HG02798 (cell line): ENCODE measurements around the gene SLC25A1.
"Not testable (repeated sequence)": the region's sequence is repeated elsewhere in the genome, so short reads cannot be mapped to it uniquely, and the experiment has no call there.

ENCODE experiments used
- ATAC-seq: cut with Tn5 transposase; IDR thresholded peaks from one replicate; pipeline ENCODE4 v1.9.1; 2021; ENCODE audit warnings: mild to moderate bottlenecking; ENCODE audit not compliant: unreplicated experiment, poor library complexity

SLC25A1 gene

GRCh38 chr22:19207401-19207808 is 28.9 kb upstream of the SLC25A1 start:
- no peak for ATAC-seq

GRCh38 chr22:19206287-19206686 is 27.8 kb upstream of the SLC25A1 start:
- no peak for ATAC-seq

DNA sequence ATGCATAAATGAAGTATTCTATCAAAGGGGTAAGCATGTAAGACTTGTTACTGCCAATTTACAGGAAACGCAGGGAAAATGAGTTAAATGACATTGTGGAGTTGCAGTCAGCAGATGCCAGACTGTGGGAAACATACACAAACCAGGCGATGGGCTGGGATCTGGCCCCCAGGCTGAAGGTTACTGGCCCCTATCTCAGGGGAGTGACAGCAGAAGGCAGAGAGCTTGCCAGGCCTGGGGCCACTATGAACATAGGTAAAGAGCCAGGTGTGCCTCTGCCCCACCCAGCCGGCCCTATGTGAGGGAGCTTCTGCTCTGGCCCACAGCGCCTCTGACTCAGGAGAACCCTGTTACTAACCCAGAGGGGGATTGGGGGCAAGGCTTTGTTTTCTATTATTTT is 26.1 kb upstream of the SLC25A1 start:
- no peak for ATAC-seq

GRCh38 chr22:19203834-19204233 is 25.3 kb upstream of the SLC25A1 start:
- no peak for ATAC-seq

DNA sequence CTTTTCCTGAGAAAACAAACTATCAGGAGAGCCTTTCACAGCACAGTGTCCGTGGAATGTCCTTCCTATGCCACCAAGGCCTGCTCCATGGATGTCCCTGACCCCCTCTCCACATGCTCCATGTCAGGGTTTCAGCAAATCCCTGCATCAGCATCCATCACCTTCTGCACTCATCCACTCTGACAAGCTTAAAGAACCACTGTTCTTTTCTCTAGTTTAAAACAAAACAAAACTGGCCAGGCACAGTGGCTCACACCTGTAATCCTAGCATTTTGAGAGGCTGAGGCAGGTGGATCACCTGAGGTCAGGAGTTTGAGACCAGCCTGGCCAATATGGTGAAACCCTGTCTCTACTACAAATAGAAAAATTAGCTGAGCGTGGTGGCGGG is 24.3 kb upstream of the SLC25A1 start:
- ATAC-seq = not testable (repeated sequence)

DNA sequence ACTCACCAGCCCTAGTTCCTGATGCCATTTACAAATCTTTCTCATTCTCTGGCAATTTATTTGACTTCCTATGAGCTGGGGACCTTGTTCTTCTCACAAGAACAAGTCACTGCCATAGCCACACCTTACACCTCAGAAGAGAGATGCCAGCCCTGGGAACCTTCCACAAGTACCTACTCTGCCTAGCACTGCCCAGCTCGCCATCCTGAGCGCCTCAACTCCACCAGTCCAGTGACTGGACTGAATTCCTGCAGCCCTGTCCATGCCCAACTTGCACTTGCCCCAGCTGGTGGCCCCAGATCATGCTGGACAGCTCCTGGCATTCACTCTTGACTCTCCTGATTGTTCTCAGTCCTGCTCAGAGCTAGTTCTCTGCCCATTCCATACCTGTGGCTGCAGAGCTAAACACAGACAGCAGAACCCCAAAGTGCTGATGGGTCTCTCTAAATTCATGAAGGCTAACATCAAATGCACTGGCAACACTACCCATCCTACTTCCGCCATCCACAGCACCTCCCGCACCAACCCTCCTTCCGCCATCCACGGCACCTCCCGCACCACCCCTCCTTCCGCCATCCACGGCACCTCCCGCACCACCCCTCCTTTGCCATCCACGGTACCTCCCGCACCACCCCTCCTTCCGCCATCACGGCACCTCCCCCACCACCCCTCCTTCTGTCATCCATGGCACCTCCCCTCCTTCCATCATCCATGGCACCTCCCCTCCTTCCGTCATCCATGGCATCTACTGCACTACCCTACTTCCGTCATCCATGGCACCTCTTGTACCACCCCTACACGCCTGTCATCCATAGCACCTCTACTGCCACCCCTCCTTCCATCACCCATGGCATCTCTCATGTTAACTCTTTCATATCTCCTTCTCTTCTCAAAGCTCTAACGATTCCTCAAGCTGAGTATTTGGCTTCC is 23.6 kb upstream of the SLC25A1 start:
- no peak for ATAC-seq

- ATAC-seq = no peak
Measured at GRCh38 chr22:19201130-19201868, 22.8 kb upstream of the SLC25A1 start.

DNA sequence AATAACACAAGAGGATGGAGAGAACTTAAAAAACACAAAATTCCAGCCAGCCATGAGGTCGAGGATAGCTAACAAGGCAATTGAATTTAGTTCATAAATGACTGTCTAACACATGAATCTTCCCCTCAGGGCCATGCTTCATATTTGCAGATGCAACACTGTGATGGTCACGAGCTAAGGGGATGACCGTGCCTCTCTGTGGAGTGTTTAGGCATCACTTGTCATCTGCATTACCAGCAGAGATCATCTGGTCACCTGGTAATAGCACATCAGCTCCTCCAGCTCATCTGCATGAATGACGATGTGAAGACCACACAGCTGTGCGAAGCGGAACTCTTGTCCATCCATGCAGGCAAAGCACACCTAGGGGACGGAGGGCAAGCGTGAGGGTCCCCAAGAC is 20.9 kb upstream of the SLC25A1 start:
- no peak for ATAC-seq

- no peak for ATAC-seq
Measured at GRCh38 chr22:19197997-19198865, 19.7 kb upstream of the SLC25A1 start.

DNA sequence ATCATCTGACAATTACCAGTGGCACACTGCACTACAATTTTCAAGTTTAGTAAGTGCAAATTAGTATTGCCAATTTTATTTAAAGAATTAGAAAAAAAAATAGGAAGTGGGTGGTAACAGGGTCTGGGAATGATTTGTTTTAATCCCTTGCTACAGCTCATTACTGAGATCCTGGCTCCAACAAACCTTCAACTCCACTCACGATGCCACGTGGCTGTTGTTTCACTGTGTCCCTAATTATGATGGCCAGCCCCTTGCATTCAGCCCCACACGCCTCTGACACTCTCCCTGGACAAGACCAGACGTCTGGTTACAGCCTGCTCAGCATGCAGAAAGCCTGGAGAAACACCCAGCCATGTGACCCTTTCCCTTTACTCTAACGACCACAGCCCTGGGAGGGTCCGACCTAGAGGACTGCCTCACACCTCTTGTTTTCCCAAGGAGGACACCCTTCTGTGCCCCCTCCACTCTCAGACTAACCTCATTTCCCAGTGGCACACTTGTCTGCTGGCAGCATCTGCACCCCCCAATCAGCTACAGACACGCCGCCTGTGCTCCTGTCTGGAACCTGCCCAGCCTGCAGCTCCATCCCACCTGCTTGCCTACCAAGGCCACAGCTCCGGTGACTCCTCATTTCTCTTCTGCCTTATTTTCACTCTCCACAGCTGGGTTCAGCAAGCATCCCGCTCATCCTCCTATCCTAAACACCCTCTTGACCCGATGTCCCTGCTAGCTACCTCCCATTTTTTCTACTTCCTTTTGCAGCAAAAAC is 18.5 kb upstream of the SLC25A1 start:
- no peak for ATAC-seq

GRCh38 chr22:19195796-19196731 is 17.5 kb upstream of the SLC25A1 start:
- no peak for ATAC-seq

DNA sequence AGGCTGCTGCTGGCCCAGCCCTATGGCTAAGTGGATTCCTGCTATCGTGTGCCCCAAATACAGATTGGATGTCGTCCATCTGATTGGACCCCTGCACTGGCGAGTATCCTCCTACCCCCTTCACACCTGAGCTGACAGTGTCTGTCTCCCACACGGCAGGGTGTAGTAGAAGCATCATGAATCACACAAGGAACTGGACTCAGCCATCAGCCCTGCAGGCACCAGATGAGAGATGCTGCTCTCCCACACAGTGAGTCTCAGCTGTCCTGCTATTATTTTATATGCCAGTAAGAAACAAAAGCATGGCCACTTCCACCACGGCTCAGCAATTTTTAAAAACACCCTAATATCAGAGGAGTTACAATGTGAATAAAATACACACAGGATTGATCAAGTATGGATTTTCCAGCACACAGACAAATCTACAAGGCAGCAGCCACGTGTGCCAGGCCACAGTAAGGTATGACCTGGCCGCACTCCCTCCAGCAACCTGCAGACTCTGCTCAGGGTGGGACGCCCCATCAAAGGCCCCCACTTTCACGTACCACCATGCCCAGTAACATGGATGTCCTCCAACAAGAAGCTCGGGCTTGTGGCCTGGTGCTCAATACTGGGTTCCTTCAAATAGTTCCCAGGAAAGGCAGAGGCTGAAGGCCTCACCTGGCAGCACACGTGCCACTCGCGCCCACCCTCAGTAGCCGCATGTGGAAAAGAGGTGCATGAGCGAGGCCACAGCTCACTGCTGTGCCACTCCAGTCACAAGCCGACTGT is 16.4 kb upstream of the SLC25A1 start:
- ATAC-seq = no peak

GRCh38 chr22:19193879-19194278 is 15.3 kb upstream of the SLC25A1 start:
- no peak for ATAC-seq

- ATAC-seq = no peak
Measured at GRCh38 chr22:19187716-19188563, 9.4 kb upstream of the SLC25A1 start.

- no peak for ATAC-seq
Measured at GRCh38 chr22:19184276-19184997, 5.9 kb upstream of the SLC25A1 start.

DNA sequence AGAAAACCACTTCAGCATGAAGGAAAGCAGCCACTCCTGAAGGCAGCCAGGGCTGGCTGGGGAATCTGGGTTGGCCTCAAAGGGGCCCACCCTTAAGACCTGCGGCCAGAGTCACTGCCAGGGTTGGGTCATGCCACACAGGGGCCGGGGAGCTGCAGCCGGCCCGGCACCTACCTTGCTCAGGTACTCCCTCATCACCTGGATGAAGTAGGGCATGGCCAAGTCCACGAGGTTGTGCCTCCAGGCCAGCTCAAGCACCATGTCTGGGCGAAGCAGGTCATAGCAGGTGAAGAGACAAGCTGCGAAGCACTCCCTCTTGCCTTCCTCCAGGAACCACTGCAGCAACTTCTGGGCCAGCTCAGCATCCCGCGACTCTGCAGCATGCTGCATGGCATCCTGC is 4.7 kb upstream of the SLC25A1 start:
- no peak for ATAC-seq
